Gastroesophageal sphincter (tissue), 3 donors: ENCODE data around the gene LIMK2.
A peak's percentile ranks its signal among the peaks of the same experiment; 100 is the strongest.

ENCODE experiments used
- EP300 ChIP-seq: sonication (generic); formaldehyde crosslinking; IDR thresholded peaks from one replicate; pipeline ENCODE4 v1.6.1; 2017; ENCODE audit warnings: antibody characterized with exemption, mild to moderate bottlenecking
- POLR2A ChIP-seq, 2 donors: fragments of 450-650 bp; IDR thresholded peaks; one replicate each; pipeline ENCODE4 v1.6.1; 2017; ENCODE audit warnings: antibody characterized with exemption in 2 of 2, mild to moderate bottlenecking in 2 of 2, moderate library complexity in 1 of 2
- POLR2AphosphoS5 ChIP-seq: sonication (generic); formaldehyde crosslinking; IDR thresholded peaks from one replicate; pipeline ENCODE4 v1.6.1; 2017; ENCODE audit warnings: antibody characterized with exemption
- TF ChIP-seq, protein P1 (sequence below), 4 experiments: fragments of 200-600 bp in 2 of 4; fragments of 450-650 bp in 2 of 4; sonication (generic) in 1 of 4; IDR thresholded peaks; one replicate each; pipeline ENCODE4 v1.5.1; 2017 to 2019; ENCODE audit warnings: antibody characterized with exemption in 4 of 4, mild to moderate bottlenecking in 2 of 4, moderate library complexity in 2 of 4

DNA sequence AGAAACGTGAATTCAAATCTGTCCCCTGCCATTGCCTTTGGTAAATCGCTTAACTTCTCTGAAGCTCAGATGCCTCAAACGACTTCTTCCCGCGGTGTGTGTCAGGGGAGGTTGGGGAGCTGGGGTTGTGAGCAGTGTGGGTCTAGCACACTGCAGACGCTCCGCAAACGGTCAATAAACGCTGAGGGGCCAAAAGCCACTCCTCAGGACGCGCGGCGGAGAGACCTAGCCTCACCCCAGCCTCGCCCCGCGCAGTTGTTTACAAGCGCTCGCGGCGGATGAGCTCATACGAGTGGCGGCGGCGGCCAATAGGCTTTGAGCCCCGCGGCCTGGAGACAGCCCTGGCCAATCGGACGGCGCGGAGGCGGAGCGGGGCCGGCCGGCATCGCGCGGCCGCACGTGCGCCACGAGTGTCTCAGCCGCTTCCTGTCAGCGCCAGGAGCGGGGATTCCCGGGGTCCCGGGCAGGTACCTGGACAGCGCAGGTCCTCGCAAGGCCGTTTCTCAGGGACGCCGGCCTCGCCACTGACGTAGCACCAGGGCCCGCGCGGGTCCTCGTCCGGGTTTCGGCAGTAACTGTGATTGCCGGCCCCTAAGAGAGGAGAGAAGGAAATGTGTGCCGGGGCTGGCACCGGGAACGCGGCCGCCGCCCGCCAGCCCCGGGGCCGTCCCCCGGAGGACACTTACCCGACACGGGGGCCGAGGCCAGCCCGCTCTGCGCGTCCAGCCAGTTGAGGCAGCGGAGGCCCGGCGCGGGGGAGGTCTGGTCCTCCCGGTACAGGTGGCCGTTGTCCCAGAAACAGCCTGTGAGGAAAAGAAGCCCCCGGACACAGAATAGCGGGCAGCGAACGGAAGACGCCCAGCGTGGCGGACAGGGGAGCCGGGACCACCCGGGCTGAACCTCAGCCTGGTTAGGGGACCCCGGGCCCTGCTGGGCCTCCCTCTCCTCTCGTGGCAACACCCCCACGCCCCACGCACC, 78.7 kb downstream of the LIMK2 start:
- TF ChIP-seq, protein P1, sequence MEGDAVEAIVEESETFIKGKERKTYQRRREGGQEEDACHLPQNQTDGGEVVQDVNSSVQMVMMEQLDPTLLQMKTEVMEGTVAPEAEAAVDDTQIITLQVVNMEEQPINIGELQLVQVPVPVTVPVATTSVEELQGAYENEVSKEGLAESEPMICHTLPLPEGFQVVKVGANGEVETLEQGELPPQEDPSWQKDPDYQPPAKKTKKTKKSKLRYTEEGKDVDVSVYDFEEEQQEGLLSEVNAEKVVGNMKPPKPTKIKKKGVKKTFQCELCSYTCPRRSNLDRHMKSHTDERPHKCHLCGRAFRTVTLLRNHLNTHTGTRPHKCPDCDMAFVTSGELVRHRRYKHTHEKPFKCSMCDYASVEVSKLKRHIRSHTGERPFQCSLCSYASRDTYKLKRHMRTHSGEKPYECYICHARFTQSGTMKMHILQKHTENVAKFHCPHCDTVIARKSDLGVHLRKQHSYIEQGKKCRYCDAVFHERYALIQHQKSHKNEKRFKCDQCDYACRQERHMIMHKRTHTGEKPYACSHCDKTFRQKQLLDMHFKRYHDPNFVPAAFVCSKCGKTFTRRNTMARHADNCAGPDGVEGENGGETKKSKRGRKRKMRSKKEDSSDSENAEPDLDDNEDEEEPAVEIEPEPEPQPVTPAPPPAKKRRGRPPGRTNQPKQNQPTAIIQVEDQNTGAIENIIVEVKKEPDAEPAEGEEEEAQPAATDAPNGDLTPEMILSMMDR (IDR thresholded peaks at IDR 0.05) = no peak
- TF ChIP-seq POLR2A (IDR thresholded peaks at IDR 0.05) (peak; percentile 91 to 96), POLR2AphosphoS5 (peak; percentile 96), EP300 (no peak)
